NB4 (cell line): ENCODE data around the gene DIPK1C.

Source experiments
- CTCF ChIP-seq: IDR thresholded peaks from one replicate; pipeline ENCODE4 v1.5.1; 2012; ENCODE audit warnings: low read depth, low read length
- POLR2A ChIP-seq: IDR thresholded peaks from 2 replicates; pipeline ENCODE4 v1.6.1; 2011; ENCODE audit warnings: mild to moderate bottlenecking; ENCODE audit not compliant: insufficient read length; ENCODE audit errors: extremely low read depth
- TF ChIP-seq, protein P1 (sequence below): IDR thresholded peaks from 2 replicates; pipeline ENCODE4 v1.6.1; 2011; ENCODE audit warnings: low read depth, low read length

- TF ChIP-seq CTCF (no peak), POLR2A (no peak)
- TF ChIP-seq, protein P1, sequence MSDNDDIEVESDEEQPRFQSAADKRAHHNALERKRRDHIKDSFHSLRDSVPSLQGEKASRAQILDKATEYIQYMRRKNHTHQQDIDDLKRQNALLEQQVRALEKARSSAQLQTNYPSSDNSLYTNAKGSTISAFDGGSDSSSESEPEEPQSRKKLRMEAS, result no peak
Measured at GRCh38 chr18:74489676-74490075, 32.6 kb upstream of the DIPK1C start.
